Measurements from ENCODE around the gene OR51B6. TPM values are rescaled to one million over a fixed set of nuclear protein-coding genes. Genes with fewer than 3 reads are reported as not detected.
"Not testable (repeated sequence)": the region's sequence is repeated elsewhere in the genome, so short reads cannot be mapped to it uniquely, and the experiment has no call there.

OR51B6 gene
- total RNA-seq, 4 donors from 2014 or later: not detected

- Histone ChIP-seq H3K4me3 (no peak overlapping the region), H3K27me3 (no peaks in the 10 kb centered on the region), H3K27ac (no peak overlapping the region), H3K4me1 (no peaks in the 10 kb centered on the region), H3K9me3 (no peaks in the 10 kb centered on the region), H3K36me3 (no peaks in the 10 kb centered on the region)
- intact Hi-C loops (cut with DNase I; ENCODE audit: low total_unique reads): no loop called here
- DNase-seq: no peak
- TF ChIP-seq POLR2A (IDR thresholded peaks at IDR 0.05): no peak
- TF ChIP-seq CTCF (IDR thresholded peaks at IDR 0.05): no peak
Measured at GRCh38 chr11:5336331-5336730, 15.0 kb upstream of the OR51B6 start.

GRCh38 chr11:5337253-5337652 is 14.1 kb upstream of the OR51B6 start:
- H3K27ac ChIP-seq; DNase-seq; H3K4me3 ChIP-seq; H3K9me3 ChIP-seq; intact Hi-C loops (cut with DNase I; ENCODE audit: low total_unique reads); H3K36me3 ChIP-seq; H3K27me3 ChIP-seq; H3K4me1 ChIP-seq: not testable (repeated sequence)

- H3K4me3 ChIP-seq: no peak overlapping the region
- no peaks in the 10 kb centered on the region for H3K4me1 ChIP-seq
- intact Hi-C loops (cut with DNase I; ENCODE audit: low total_unique reads): no loop called here
- no peaks in the 10 kb centered on the region for H3K9me3 ChIP-seq
- TF ChIP-seq CTCF (IDR thresholded peaks at IDR 0.05) (no peak), POLR2A (IDR thresholded peaks at IDR 0.05) (no peak)
- H3K36me3 ChIP-seq: no peaks in the 10 kb centered on the region
- no peak for DNase-seq
- H3K27ac ChIP-seq: no peak overlapping the region
- H3K27me3 ChIP-seq: no peaks in the 10 kb centered on the region
Measured at GRCh38 chr11:5339771-5340322, 11.5 kb upstream of the OR51B6 start.

- intact Hi-C loops (cut with DNase I; ENCODE audit: low total_unique reads): no loop called here
- Histone ChIP-seq H3K9me3 (no peaks in the 10 kb centered on the region), H3K27me3 (no peaks in the 10 kb centered on the region), H3K4me1 (no peaks in the 10 kb centered on the region), H3K4me3 (no peak within 1 kb of the TSS), H3K36me3 (no peaks in the 10 kb centered on the region), H3K27ac (no peak within 1 kb of the TSS)
- TF ChIP-seq CTCF (IDR thresholded peaks at IDR 0.05) (no peak), POLR2A (IDR thresholded peaks at IDR 0.05) (no peak)
- DNase-seq: no peak
Measured at GRCh38 chr11:5343474-5344335, 7.6 kb upstream of the OR51B6 start, which contains the start of gene OR51B5. TSS of gene OR51B5 (minus strand) at chr11:5343524. CDS start at chr11:5343524, 0 bp downstream.

GRCh38 chr11:5345831-5346230 is 5.5 kb upstream of the OR51B6 start:
- intact Hi-C loops (cut with DNase I; ENCODE audit: low total_unique reads): no loop called here
- Histone ChIP-seq H3K27me3 (no peaks in the 10 kb centered on the region), H3K4me3 (no peak overlapping the region), H3K4me1 (no peaks in the 10 kb centered on the region), H3K27ac (no peak overlapping the region), H3K9me3 (no peaks in the 10 kb centered on the region), H3K36me3 (no peaks in the 10 kb centered on the region)
- no peak for DNase-seq
- TF ChIP-seq POLR2A (IDR thresholded peaks at IDR 0.05) (no peak), CTCF (IDR thresholded peaks at IDR 0.05) (no peak)
